Fibroblast of villous mesenchyme (primary cell): ENCODE measurements around the gene MOAP1. TPM values are rescaled to one million over a fixed set of nuclear protein-coding genes. Genes with fewer than 3 reads are reported as not detected.
A peak's percentile ranks its signal among the peaks of the same experiment; 100 is the strongest.
"Not testable (repeated sequence)": the region's sequence is repeated elsewhere in the genome, so short reads cannot be mapped to it uniquely, and the experiment has no call there.

Experiments
- DNase-seq: peaks from one replicate; pipeline ENCODE4 v3.0.0-alpha.2; 2010; ENCODE audit warnings: low read depth
- H3K4me3 ChIP-seq: 2 replicates; pipeline ENCODE4 v1.5.1; 2011; ENCODE audit warnings: low read depth, mild to moderate bottlenecking, low read length
- CTCF ChIP-seq: IDR thresholded peaks from 2 replicates; pipeline ENCODE4 v1.5.1; 2012; ENCODE audit warnings: low read depth, mild to moderate bottlenecking, low read length; ENCODE audit not compliant: insufficient read depth
- total RNA-seq: library from RNA; depleted of rRNA; stranded (reverse); fragments of >200 nt; gene quantifications from 2 replicates; pipeline ENCODE4 v1.2.3, GENCODE V29; 2012

The MOAP1 gene
- total RNA-seq, 1 donor = 14.7 TPM

- TF ChIP-seq CTCF = no peak
- no peak for DNase-seq
- peak overlapping the region; percentile 91 for H3K4me3 ChIP-seq
Observed at GRCh38 chr14:93183596-93184317, 940 bp downstream of the MOAP1 start.

GRCh38 chr14:93175492-93175891, 9.2 kb downstream of the MOAP1 start:
- H3K4me3 ChIP-seq = no peak overlapping the region
- no peak for TF ChIP-seq CTCF
- no peak for DNase-seq

GRCh38 chr14:93174731-93175130, 10.0 kb downstream of the MOAP1 start:
- H3K4me3 ChIP-seq, DNase-seq: not testable (repeated sequence)

GRCh38 chr14:93173943-93174395, 10.7 kb downstream of the MOAP1 start:
- H3K4me3 ChIP-seq = no peak overlapping the region
- no peak for DNase-seq
- no peak for TF ChIP-seq CTCF

GRCh38 chr14:93171376-93171775, 13.3 kb downstream of the MOAP1 start:
- no peak for DNase-seq
- no peak overlapping the region for H3K4me3 ChIP-seq
- no peak for TF ChIP-seq CTCF

GRCh38 chr14:93170141-93170540, 14.6 kb downstream of the MOAP1 start:
- not testable (repeated sequence) for H3K4me3 ChIP-seq, DNase-seq

- DNase-seq, H3K4me3 ChIP-seq: not testable (repeated sequence)
Observed at GRCh38 chr14:93169619-93170018, 15.1 kb downstream of the MOAP1 start.

GRCh38 chr14:93168610-93169009, 16.1 kb downstream of the MOAP1 start:
- not testable (repeated sequence) for H3K4me3 ChIP-seq, DNase-seq

- not testable (repeated sequence) for DNase-seq, H3K4me3 ChIP-seq
Observed at GRCh38 chr14:93165271-93166265, 19.1 kb downstream of the MOAP1 start.
